GM18868 (cell line): Measurements from ENCODE around the gene VAT1.

ENCODE experiments used
- ATAC-seq: cut with Tn5 transposase; IDR thresholded peaks from one replicate; pipeline ENCODE4 v1.9.1; 2021; ENCODE audit warnings: mild to moderate bottlenecking, moderate library complexity; ENCODE audit not compliant: unreplicated experiment

The VAT1 gene

DNA sequence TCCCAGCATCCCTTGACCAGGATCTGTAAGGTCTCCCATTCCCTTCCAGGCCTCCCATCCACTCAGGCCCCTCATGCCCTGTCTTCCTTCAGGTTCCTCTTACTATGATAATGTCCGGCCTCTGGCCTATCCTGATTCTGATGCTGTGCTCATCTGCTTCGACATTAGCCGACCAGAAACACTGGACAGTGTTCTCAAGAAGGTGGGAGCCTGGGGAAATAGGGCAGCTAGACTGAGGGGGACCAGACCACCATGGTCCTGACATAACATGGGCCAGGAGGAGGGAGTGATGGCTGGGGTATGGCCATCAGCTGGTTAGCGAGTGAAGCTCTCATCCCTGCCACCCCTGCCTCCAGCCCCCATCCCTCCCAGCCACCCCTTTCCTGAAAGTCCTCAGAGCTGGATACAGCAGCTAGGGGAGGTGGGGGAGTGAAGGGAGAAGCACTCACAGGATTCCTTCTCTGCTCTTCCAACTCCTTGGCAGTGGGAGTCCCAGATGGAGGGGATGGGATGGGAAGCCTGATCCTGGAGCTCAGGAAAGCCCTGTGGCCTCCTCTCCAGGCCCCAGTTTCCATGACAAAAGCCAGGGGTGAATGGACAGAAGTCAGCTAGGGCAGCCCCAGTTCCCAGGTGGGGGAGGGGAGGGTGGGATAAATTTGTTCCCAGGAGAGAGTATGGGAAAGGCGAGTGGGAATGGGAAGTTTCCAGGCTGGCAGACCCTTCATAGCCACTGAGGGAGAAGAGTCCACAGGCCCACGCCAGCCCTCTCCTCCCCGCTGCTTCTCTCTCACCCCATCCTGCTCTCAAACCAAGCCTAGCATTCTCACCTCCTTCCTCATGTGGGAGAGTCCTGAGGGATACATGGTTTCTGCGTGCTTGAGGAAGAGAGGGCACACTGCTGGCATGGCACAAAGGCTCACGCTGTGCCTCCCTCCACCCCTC, 5.2 kb upstream of the VAT1 start:
- ATAC-seq: no peak

DNA sequence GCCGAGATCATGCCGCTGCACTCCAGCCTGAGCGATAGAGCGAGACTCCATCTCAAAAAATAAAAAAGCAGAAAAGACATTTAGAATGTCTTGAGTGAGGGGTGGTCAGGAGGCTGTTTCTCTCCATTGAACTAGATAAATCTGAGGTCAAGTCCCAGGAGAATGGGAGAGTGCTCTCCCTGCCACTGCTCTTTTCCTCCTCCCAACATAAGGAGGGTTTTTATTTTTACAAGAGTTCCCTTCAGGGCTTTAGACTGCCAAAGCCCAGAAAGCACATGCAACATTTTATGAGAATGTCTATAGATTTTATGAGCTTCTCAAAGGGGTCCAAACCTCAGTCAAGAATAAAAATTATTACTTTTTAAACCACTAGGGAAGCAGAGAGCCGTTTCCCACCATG, 4.4 kb upstream of the VAT1 start:
- ATAC-seq: no peak

DNA sequence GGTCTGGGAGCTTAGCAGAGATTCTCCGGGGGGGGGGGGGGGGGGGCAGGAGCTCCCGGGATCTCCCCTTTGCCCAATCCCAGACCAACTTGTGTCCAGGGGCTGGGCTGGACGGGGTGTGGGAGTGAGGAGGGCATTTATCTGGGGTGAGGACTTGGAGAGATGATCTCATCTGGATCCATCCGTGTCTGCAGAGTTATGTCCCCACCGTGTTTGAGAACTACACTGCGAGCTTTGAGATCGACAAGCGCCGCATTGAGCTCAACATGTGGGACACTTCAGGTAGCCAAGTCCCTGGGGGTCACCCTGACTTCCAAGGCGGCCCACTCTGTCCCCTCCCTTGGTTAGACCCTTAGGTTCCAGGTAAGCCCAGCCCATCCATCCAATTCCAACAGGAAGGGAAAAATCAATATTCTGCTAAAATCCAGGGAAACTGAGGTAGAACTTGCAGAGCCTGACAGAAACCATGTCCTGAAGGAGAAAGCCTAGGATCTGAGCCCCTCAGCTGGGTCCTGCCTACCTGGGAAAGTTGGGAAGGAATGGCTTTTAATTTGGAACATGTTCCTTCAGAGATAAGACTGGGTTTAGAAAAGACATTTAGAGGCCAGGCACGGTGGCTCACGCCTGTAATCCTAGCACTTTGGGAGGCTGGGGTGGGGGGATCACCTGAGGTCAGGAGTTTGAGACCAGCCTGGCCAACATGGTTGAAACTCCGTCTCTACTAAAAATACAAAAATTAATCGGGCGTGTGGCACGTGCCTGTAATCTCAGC, 3.8 kb upstream of the VAT1 start:
- ATAC-seq: no peak

DNA sequence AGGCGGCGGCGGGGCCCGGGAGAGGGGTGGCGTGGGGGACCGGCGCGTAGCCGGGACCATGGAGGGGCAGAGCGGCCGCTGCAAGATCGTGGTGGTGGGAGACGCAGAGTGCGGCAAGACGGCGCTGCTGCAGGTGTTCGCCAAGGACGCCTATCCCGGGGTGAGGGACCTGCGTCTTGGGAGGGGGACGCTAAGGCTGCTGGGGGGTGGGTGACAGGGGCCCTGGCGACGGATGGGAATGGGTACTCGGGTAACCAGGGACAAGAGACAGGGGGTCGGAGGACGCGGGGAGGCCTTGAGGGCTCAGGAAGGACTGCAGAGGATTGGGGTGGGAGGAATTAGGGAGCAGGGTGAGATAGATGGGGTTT, 3.1 kb upstream of the VAT1 start:
- ATAC-seq: no peak

DNA sequence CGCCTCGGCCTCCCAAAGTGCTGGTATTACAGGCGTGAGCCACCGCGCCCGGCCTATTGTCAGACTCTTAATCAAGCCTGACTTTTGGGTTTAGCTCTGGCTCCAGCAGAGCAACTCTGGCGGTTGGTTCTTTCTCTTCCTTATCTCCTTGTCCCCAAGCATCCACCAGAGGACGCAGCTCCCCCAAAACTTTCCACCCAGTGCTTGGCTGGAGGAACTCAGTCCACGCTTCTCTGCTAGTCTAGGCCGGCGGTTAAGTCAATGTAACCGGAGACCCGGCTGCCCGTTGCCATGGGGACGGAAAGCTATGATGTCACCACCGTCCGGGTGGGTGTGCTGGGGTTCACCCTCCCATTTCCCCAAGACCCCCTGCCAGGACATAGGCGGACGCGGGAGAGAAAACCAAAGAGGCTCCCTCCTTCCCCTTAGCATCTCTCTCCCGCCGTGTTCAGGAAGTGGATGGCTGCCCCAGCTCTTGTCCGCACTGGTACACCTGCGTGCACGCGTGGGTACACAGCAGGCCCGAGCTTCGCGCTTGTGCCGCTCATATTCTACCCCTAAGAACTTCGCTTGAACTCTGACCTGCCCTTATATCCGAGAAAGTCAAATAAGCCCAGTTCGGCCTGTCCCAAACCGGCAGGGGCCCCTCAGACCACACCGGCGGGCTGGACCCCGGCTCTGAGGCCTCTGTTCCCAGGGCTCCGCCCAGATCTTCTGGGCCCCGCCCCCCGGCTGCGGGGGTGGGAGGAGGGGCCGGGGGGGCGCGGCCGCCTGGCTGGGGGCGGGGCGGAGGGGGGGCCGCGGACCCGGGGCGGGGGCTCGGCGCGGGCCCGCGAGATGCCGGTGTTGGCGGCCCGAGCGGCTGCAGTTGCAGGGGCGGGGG, 2.5 kb upstream of the VAT1 start, which contains the start of gene RND2:
TSS of gene RND2 (plus strand) at position 825 of the 883 bp plus-strand sequence. CDS start 117 bp downstream, outside the sequence.
- peak; percentile 48 for ATAC-seq

DNA sequence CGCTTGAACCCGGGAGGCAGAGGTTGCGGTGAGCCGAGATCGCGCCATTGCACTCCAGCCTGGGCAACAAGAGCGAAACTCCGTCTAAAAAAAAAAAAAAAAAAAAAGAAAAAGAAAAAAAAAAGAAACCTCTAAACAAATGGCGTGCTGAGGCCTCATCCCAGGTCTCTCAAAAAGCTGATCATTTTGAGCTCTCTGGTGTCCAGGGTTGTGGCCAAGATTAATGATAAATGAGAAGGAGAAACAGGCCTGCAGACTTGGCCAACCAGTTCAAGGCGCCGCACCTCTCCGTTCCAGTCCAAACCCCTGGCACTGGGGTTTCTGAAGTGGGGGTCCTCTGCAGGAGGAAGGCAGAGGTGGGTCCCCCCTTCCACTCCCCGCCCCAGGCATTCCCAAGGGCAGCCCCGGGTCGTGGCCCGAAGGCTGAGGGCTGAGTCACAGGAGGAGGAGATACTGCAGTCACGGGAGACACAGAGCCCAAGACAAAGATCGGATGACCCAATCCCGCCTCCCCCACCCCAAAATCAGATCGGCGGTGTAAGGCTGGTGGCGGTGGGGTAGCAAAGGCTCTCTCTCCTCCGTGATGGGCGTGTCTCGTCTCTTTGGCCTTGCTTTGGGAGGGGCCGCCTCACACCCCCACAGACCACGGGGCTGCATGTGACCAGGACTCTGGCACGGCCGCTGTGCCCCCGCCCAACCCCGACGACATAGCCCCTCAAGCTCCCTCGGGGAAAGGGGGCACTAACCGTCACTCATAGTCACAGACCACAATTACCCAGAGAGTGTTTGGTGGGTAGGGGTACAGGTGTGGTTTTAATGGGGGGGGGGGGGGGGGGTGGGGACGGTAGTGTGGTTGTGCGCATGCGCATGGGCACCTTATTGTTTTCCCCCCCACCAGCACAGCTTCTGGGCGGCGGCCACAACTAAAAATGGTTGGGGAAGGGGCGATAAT, 1.1 kb downstream of the VAT1 start:
- ATAC-seq: no peak

DNA sequence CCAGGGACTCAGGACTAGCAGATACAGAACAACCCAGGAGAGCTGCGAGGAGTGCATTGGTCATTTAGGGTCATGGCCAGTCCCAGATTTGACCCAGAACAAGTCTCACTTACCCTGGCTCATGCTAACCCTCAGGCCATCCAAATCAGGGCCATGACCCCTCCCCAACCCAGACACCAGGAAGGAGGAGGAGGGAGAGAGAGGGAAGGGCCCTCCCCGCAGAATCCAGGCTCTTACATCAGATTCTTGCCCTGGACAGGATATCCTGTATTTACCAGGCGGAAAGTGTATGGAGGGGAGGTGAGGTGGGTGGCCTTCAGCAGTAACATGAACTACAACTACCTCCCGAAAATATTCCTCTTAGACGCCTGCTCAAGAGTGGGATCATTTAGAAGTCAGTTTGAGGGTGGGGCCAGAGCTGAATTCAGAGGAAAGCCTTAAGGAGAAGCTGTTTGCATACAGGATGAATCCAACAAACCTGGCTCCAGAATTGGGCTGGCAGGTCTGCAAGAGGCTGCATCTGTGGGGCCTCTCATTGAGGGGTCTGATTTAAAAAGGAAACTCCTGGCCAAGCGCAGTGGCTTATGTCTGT, 2.1 kb downstream of the VAT1 start:
- no peak for ATAC-seq

DNA sequence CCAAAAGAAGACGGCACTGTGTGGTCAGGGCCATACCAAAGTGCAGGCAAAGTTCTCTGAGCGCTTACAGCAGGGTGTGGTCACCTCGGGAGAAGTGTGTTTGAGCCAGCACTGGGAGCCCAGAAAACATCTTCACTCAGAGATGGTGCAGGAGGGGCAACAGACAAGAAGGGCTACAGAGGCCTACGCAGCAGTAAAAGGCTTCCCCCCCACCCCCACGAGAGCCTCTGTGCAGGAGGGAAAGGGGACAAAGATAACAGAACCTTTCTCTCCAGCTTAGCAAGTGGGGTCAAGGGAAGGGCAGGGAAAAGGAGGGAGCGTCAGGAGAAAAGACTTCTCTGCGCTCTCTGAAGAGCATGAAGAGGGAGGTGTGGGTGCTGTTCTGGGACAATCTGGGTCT, 2.8 kb downstream of the VAT1 start:
- ATAC-seq: no peak

DNA sequence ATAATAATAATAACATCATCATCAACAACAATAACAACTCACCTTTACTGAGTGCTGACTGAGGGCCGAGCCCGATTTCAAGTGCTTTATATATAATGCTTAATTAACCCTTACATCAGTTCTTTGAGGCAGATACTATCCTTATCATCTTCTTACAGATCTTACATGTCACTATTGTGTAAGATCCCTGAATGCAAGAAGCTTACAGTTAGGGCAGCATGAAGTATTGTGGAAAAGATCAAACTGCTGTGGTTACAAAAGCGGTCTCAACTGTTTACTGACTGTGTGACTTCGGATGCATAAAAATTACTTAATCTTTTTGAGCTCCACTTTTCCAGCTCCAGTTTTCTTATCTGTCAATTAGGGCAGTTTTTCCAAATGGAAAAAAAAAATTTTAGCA, 3.3 kb downstream of the VAT1 start:
- ATAC-seq: no peak

DNA sequence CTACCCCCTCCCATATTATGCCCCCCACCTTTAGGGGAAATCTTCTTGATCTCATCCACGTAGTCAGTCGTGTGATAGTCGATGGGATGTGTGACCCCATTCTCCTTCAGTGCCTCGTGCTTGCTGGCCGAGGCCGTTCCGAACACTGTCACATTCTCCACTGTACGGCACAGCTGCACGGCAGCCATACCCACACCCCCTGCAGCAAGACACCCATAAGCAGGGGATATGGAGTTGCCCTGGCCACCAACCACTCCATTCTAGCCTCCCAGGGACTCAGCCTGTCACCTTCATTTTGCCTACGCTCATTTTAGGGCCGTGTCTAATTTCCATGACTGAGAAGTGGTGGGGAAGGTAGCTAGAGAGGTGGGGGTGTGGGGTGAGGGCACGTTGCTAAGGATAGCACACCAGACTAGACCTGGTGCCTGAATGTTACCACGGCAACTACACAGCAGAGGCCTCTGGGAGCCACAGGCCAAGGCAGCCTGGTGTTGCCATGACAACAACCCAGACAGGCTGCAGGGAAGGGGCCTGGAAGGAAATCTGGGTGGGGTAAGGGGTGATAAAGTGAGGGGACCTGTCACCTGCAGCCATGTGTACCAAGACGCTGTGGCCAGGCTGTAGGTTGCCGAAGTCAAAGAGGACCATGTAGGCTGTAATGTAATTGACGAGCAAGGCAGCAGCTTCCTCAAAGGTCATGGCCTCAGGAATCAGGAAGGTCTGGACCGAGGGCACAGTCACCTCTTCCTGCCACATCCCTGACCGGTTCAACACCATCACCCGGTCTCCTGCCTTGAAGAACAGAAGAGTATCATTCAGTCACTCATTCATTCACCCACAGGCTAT, 4.0 kb downstream of the VAT1 start:
- ATAC-seq: no peak

DNA sequence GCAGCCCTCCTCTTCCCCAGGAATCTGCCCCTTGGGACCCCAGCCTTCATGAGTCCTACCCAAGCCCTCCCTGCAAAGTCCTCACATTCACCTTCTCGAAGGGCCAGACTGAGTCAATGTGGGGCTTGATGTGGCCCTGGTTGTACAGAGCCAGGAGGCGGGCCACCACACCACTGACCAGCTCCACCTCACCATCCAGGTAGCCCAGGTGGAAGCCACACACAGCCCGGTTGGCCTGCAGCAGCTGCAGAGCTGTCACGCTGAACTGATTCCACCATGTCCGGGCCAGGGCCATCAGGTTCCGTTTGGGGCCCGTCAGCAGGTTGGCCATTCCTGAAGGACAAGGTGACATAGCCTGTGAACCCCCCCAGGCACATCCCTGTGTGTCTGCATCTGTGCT, 6.0 kb downstream of the VAT1 start:
- ATAC-seq: no peak

DNA sequence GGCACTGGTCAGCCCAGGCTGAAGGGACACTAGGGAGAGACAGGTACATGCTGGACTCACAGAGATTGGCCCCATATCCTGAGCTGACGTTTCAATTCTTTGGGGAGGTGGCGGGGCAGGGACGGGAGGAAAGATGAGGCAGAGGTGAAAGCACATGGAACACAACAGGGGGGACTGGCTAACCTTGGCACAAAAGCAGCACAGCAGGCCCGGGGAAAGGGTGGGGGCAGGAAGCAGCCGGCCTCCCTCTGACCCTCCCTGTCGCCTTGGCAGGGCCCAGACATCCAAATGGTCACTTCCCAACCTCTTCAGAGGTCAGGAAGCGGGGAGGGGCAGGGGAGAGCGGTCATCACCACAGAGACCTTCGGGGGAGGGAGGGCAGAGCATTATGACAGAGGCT, 6.6 kb downstream of the VAT1 start:
- no peak for ATAC-seq

DNA sequence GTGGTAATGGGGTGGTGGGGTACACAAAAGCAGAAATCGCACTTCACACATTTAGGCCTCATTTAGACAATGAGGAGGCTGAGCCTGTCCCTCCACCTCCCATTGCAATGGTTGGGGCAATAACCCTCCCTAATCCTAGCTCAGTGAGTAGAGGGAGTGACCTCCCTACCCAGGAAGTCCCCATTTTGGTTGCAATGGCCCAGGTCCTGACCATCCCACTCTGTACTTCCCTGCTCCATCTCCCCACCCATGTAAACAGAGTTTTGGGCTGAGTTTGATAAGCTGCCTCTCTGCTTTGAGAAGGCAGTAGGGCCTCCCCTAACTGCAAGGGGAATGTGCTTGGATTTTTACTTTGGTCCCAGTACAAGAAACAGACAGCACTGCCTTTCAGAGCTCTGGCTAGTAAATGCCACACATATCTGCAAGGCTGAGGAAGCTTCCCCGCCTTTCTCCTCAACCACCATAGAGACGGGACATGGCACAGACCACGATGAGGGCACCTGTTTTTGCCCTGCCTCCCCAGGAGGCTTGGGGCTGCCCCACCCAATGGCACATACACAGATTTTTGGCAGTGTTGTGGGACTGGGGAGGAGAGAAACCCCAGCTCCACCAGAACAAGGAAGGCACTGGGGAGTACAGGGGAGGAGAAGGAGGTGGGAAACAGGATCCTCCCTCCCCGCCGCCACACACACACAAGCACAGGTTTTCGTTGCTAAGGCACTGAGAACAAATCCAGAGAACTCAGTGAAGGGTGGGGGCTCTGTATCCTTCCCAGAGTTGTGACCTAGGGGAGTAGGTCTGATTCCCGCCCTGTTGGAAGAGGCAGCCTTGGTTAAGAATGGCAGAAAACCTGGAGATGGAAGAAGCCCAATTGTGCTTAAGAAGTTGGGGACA, 7.3 kb downstream of the VAT1 start:
- no peak for ATAC-seq

DNA sequence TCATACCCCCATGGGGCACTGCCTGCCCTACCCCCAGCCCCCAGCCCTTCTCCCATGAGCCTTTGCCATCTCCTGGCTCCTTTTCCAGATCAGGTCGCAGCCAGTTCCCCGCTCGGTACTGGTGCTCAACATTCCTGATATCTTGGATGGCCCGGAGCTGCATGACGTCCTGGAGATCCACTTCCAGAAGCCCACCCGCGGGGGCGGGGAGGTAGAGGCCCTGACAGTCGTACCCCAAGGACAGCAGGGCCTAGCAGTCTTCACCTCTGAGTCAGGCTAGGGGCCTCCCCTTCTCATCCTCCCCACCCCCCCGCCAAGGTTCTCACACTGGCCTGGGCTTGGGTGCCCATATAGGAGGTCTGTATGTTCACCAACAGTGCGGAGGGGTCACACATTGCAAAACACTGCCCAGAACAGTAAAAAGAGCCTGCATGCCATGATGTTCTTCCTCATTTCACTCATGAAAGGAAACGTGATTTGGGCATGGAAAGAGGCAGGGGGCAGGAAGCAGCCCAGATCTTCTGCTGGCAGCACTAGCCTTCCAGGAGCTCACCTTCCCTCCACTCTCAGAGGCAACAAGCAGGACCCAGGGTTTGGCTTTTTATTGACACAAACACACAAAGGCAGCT, 8.1 kb downstream of the VAT1 start:
- ATAC-seq: no peak

DNA sequence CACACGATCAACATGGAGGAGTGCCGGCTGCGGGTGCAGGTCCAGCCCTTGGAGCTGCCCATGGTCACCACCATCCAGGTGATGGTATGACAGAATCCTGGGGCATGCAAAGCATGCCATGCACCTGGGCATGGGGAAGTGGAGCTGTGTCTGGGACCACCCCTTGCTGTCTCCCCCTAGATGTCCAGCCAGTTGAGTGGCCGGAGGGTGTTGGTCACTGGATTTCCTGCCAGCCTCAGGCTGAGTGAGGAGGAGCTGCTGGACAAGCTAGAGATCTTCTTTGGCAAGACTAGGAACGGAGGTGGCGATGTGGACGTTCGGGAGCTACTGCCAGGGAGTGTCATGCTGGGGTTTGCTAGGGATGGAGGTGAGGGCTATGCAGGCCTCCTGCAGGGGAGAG, 8.9 kb downstream of the VAT1 start:
- ATAC-seq: no peak

DNA sequence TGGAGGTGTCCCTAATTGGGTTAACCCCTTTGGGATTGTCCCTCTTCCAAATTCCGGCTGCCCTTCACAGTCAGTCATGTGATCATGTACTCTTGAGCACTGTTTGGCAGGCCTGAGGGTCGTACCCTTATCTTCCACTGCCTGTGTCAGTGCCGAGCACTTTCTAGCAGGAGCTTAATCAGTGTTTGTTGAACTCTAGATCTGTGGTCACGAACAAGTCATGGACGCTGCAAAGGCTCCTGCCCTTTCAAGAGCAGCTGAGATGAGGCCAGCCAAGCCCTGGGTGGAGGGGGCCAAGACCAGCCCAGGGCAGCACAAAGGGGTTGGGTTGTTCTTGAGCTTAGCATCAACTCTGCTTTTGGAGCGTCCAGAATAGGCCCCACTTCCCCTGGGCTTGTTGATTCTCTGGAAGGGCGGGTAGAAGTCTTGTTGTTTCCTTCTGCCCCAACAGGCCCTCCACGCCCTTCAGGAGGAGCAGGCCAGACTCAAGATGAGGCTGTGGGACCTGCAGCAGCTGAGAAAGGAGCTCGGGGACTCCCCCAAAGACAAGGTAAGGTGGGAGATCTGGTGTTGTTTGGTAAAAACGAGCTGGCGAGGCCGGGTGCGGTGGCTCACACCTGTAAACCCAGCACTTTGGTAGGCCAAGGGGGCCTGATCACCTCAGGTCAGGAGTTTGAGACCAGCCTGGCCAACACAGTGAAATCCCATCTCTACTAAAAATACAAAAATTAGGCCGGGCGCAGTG, 10.3 kb downstream of the VAT1 start:
- ATAC-seq: no peak
